Measurements from ENCODE around the gene ARHGEF40.

The ARHGEF40 gene

GRCh38 chr14:21098076-21098891 is 28.2 kb downstream of the ARHGEF40 start, which contains the start of gene ZNF219:
TSS of gene ZNF219 (minus strand) at chr14:21098655. CDS start at chr14:21093591, 5,064 bp downstream.
- DNase-seq (ENCODE audit: low read depth) = no peak

- no peak for DNase-seq (ENCODE audit: low read depth)
Observed at GRCh38 chr14:21098892-21099595, 28.9 kb downstream of the ARHGEF40 start.

DNA sequence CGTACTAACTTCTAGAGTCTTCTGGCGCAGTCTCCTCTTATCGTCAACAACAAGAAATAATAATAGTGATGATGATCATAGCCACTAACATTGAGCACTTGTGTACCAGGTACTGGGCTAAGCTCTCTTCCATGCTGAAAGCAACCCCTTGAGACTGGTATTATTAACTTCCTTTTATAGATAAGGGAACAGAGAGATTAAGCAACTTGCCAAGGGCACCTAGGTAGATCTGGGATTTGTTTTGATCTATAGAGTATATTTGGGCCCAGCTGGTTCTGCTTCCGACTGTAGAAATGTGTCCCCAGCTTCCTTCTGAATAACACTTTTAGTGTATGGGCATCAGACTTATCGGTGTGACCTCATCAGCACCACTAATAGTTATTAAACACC is 29.5 kb downstream of the ARHGEF40 start:
- DNase-seq (ENCODE audit: low read depth) = no peak

- no peak for DNase-seq (ENCODE audit: low read depth)
Observed at GRCh38 chr14:21100931-21101330, 30.8 kb downstream of the ARHGEF40 start, which contains the start of gene TMEM253. TSS of gene TMEM253 (plus strand) at chr14:21101066. CDS start at chr14:21101344, 278 bp downstream.

DNA sequence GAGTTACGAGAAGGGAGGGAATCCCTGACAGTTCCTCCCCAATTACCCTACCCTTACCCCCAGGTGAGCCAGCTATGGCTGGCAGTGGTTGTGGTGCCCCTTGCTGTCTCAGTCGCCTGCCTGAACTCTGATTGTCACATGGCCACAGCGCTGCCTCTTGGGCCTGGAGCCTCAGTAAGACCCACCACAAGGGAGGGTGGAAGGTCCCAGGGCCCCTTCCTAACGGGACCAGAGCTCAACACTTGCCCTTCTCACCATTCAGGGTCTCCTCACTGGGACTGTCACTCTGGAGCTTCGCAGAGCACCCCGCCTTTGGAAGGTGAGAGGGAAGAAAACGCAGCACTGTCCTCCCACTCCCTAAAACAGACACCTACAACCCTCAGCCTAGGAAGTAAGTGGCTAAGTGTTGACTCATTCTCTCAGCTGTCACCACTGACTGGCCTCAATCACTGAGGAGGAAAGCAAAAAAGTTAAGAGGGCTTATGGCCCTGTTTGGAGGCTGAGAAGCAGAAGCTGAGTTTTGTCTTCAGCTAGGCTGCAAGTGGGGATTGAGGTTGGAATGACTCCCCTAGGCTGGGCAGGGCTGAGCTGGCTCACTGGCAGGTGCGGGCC is 31.8 kb downstream of the ARHGEF40 start:
- no peak for DNase-seq (ENCODE audit: low read depth)

- no peak for DNase-seq (ENCODE audit: low read depth)
Observed at GRCh38 chr14:21102521-21103410, 32.7 kb downstream of the ARHGEF40 start.

- DNase-seq (ENCODE audit: low read depth) = no peak
Observed at GRCh38 chr14:21103411-21103709, 33.3 kb downstream of the ARHGEF40 start.

DNA sequence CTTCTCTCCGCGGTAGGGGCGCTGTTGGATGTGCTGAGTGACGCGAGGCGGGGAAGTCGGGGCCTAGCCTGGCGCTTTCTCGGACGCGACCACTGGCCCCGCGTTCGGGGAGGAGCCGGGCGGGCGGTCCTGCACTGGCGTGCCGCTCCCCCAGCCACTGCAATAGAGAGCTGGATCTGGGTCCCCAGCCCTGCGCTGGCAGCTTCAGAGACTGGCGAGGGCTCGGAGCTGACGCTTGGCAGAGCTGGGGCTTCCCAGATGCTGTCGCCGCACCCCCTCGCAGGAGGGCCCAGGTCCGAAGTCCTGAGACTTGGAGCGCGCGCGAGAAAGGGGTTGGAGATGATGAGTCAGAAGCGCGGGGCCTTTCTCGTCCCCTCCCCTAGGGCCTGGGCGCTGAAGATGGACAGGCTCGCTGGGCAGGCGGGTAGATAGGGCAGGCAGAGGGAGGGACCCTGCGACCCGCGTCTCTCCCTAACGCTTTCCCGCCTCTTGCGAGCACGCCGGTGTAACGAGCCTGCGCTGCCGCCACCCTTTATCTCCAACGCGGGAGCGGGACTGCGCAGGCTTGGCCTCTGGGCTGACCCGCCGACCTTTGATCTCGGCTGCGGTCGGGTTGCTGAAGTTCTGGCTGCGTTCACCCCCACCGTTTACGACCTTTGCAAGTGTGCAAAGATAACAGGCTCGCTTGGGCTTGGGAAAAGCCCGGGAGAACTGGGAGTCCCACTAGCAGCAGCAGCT is 33.8 kb downstream of the ARHGEF40 start:
- DNase-seq (ENCODE audit: low read depth) = peak; percentile 90

DNA sequence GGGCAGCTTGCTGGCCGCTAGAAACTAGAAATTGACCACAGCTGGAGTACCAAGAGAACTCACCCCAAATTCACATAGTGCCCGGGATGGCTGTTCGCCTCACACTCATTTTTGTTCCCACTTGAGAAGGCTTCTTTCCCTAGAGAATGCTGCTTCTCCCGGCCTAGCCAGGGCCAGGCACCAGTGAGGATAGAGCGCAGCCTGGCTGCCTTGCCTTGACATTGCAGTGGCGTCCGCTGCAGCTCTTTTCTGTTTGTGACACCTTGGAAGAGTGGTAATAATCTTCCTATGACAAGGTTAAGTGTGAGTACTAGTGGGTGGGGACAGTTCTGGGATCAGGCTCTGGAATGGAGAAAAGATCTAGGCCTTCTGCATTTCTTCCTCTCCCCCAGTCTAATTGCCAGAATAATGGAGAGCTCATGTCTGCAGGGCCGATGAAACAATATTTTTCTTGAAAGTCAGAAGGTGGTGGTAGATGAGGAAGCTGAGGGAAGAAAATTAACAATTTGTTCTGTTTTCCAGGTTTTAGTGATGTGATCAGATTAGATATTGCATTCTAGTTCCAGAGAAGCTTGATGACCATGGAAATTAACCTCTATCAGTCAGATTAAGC is 34.5 kb downstream of the ARHGEF40 start:
- peak; percentile 55 for DNase-seq (ENCODE audit: low read depth)

- DNase-seq (ENCODE audit: low read depth) = no peak
Observed at GRCh38 chr14:21105095-21105494, 35.0 kb downstream of the ARHGEF40 start.

DNA sequence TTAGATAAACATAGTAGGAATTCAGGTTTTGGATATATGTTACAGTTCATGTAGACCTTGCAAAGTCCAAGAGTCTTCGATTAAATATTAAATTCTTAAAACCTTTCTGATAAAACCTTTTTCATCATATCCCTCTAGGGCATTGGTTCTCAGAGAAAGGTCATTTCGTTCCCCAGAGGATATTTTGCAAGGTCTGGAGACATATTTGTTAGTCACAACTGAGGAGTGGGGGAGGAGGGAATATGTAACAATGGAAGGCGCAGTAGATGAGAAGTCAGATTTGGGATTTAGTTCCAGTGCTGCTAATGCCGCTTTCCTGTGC is 36.0 kb downstream of the ARHGEF40 start:
- DNase-seq (ENCODE audit: low read depth) = no peak

DNA sequence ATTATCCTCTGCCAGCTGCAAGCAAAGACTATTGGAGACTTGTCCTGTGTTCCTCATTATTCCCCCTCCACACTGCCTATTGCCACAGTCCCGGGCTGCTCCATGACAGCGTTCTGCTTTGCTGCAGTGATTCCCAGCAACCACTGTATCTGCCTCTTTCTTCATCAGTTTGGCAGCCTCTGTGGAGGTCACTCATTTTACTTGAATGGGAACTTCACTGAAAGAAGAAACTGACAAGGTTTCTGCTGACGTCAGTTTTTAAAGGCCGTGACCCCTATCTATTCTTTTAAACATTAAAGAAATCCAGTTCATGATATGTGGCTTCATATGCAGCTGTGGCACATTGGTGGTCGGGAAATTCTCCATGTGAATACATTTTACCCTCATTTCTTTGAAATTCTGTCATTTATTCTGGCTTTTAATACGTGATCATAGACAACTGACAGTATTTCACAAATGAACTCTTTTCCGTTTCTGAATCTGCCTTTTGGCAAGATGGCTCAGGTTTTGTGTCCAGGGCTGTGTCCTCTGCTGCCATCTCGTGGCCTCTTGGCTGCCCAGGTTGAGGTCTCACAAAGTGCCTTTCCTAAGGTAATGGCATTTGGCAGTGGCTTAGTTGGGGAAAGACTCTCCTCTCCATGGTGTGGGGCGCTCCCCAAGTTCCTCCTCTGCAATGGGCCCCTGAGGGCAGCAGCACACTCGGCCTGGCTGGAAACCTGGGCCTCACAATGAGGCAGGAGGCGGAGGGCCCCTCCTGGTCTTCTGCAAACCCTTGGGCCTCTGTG is 36.6 kb downstream of the ARHGEF40 start:
- DNase-seq (ENCODE audit: low read depth) = peak; percentile 67

- no peak for DNase-seq (ENCODE audit: low read depth)
Observed at GRCh38 chr14:21107283-21107800, 37.2 kb downstream of the ARHGEF40 start.

DNA sequence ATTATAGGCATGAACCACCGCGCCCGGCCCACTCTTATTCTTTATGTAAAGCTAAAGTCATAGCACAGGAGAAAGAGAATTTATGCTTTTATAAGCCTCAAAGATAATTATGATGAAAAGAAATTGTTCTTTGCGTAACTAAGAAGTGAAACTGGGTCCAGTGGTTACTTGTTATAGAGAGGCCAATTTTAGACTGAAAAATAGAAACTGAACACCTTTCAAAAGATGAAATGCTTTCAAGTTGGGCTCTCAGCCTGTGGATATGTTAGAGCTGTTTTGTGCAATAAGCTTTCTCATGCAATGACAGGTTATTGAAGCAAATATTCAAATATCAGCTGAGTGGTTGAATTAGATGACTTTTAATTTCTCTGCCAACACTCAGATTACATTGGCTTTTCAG is 38.7 kb downstream of the ARHGEF40 start:
- DNase-seq (ENCODE audit: low read depth) = no peak

DNA sequence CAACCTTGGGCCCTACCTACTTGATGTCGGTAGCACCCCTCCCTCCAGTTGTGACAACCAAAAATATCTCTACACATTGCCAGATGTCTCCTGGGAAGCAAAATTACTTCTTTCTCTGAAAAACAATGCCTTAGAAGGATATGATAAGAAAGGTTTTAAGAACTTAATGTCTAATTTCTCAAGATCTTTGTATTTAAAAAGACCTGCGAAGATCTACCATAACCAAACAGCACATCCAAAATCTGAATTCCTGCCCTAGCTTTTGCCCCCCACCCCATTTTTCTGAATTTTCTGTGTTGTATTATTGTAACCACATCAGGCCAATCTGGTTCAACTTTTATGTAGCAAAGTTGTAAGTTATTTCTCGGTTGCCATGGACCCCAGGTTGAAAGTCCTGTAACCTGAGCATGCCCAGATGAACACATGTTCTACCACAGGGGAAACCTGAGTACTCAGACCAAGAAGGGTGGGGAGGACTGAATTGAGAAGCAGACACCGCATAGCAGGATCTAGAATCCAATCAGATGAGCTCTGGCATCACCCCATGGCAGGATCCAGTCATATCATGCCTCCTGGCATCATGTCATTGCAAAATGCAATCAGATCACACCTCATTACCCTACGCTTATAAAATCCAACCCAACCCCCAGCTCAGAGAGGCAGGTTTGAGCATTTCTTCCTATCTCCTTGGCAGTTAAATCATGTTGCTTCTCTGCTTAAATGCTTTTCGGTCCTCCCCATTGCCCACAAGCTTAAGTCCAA is 39.5 kb downstream of the ARHGEF40 start:
- no peak for DNase-seq (ENCODE audit: low read depth)

DNA sequence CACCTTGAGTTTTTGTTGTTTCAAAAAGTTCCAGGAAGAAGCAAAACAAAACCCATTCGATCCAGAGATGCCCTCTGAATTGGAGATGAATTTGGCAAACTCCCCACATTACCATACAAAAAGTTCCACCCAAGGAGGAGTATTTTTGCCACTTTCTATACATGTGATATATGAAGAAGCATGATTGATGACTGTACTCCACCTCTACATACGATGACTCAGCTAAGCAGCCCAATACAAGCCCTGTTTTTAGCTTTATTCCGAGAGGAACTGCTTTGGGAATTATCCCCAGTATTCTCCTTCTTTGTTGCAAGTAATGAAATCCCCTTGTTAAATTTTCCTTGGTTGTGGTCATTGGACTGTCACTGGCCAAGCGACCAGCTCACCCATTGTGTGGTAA is 42.2 kb downstream of the ARHGEF40 start:
- no peak for DNase-seq (ENCODE audit: low read depth)

GRCh38 chr14:21113369-21113768 is 43.3 kb downstream of the ARHGEF40 start:
- no peak for DNase-seq (ENCODE audit: low read depth)

GRCh38 chr14:21118933-21119332 is 48.8 kb downstream of the ARHGEF40 start:
- DNase-seq (ENCODE audit: low read depth) = no peak

- no peak for DNase-seq (ENCODE audit: low read depth)
Observed at GRCh38 chr14:21120686-21121085, 50.6 kb downstream of the ARHGEF40 start.
